SU-DHL-6 (cell line): Measurements from ENCODE around the gene HS3ST6.

Source experiments
- H2AFZ ChIP-seq: fragments of 200-600 bp; sonication (generic); 2 replicates; pipeline ENCODE4 v1.6.1; 2014; ENCODE audit warnings: low read depth, mild to moderate bottlenecking, moderate library complexity, mixed read lengths, antibody characterized with exemption, low read length; ENCODE audit not compliant: severe bottlenecking
- H3F3A ChIP-seq: fragments of 200-600 bp; shearing (Covaris generic); 2 replicates; pipeline ENCODE4 v1.6.0; 2016; ENCODE audit warnings: antibody characterized with exemption, mild to moderate bottlenecking; ENCODE audit not compliant: insufficient read depth
- H3K27ac ChIP-seq: fragments of 200-600 bp; sonication (generic); 2 replicates; pipeline ENCODE4 v1.5.1; 2016; ENCODE audit warnings: low read depth, mild to moderate bottlenecking, low read length, moderate library complexity, mixed read lengths
- H3K27me3 ChIP-seq: fragments of 200-600 bp; sonication (generic), shearing (Covaris generic); 2 replicates; pipeline ENCODE4 v1.6.0; 2014; ENCODE audit warnings: mild to moderate bottlenecking, low read length
- H3K36me3 ChIP-seq: fragments of 200-600 bp; sonication (generic); 2 replicates; pipeline ENCODE4 v1.6.1; 2014; ENCODE audit warnings: mild to moderate bottlenecking, low read length, mixed read lengths
- H3K4me2 ChIP-seq: fragments of 300-600, 200-600 bp; shearing (Covaris generic), sonication (generic); 2 replicates; pipeline ENCODE4 v1.6.0; 2014; ENCODE audit warnings: low read length, low read depth, mild to moderate bottlenecking; ENCODE audit not compliant: poor library complexity, severe bottlenecking
- H3K4me3 ChIP-seq: fragments of 200-600 bp; sonication (generic); 2 replicates; pipeline ENCODE4 v1.5.1; 2014; ENCODE audit warnings: antibody characterized with exemption, low read length, mild to moderate bottlenecking, mixed read lengths; ENCODE audit not compliant: insufficient read depth, poor library complexity, severe bottlenecking
- H3K79me2 ChIP-seq: fragments of 200-600 bp; sonication (generic); 2 replicates; pipeline ENCODE4 v1.6.1; 2014; ENCODE audit warnings: mild to moderate bottlenecking, low read length, moderate library complexity; ENCODE audit not compliant: insufficient read depth
- H3K9ac ChIP-seq: fragments of 200-600 bp; sonication (generic); 2 replicates; pipeline ENCODE4 v1.7.0; 2014; ENCODE audit warnings: mild to moderate bottlenecking, low read length
- H3K9me2 ChIP-seq: fragments of 200-600 bp; sonication (generic); replicated peaks from 2 replicates; pipeline ENCODE4 v1.6.1; 2014; ENCODE audit warnings: low read length; ENCODE audit not compliant: insufficient read depth
- H3K9me3 ChIP-seq: fragments of 200-600 bp; sonication (generic); 2 replicates; pipeline ENCODE4 v1.6.1; 2014; ENCODE audit warnings: low read length, mixed read lengths; ENCODE audit not compliant: insufficient read depth
- H4K20me1 ChIP-seq: fragments of 200-600 bp; sonication (generic); 2 replicates; pipeline ENCODE4 v1.6.1; 2014; ENCODE audit warnings: low read depth, mild to moderate bottlenecking, antibody characterized with exemption, low read length, moderate library complexity, mixed read lengths
- EZH2phosphoT487 ChIP-seq: fragments of 200-600 bp; sonication (generic), shearing (Covaris generic); conservative IDR thresholded peaks from 2 replicates; pipeline ENCODE4 v1.6.1; 2018; ENCODE audit warnings: mild to moderate bottlenecking, antibody characterized with exemption, low read length, moderate library complexity, mixed read lengths
- TF ChIP-seq, protein P1 (sequence below): fragments of 200-600 bp; sonication (generic); IDR thresholded peaks from one replicate; pipeline ENCODE4 v1.5.1; 2017; ENCODE audit warnings: antibody characterized with exemption, mild to moderate bottlenecking, low read length, moderate library complexity; ENCODE audit not compliant: insufficient read depth, poor library complexity, severe bottlenecking

Gene HS3ST6

DNA sequence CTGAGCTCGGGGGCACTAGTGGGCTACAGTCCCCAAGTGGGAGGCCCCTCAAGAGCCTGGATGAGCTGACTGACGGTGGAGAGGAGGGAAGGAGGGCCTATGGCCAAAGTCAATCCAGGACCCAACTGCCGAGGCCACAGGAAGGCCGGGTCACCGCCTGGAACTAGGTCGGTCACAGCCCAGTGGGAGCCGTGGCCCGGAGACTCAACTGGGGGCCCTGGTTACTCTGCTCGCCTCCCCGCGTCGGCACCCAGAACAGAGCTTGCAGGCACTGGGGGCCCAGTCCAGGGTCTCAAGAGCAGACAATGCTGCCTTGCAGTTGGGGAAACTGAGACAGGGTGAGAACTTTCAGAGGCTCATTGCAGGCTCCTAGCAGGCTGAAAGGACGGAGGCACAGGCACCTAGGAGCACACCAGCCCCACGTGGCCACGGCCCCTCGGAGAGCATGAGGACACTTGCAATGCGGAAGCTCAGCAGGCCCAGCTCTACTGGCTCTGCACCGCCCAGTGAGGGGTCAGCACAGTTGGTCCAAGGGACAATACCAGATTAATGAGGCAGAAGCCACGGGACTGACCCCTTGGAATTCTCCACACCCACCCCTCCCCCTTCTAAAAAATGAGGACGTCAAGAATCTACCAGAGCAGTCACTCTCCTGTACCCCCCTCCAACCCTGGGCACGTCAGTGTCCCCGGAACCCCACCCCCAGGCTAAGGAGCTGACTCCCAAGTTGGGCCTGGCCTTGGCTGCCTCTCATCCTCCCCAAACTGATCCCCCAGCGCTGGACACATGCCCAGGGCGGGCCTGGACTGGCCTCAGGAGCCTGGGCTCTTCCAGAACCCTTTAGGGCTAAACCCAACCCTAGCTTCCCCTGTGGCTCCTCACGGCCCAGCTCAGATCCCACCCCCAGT, 2.2 kb downstream of the HS3ST6 start:
- Histone ChIP-seq H3K36me3 (no peaks in the 10 kb centered on the region), H2AFZ (no peak overlapping the region), H3K9me3 (no peaks in the 10 kb centered on the region), H3K27me3 (no peaks in the 10 kb centered on the region), H3K4me2 (no peak overlapping the region), H3F3A (no peaks in the 10 kb centered on the region), H3K79me2 (no peaks in the 10 kb centered on the region), H3K4me3 (no peak overlapping the region), H3K9me2 (no peaks in the 10 kb centered on the region), H4K20me1 (no peaks in the 10 kb centered on the region), H3K27ac (no peak overlapping the region), H3K9ac (no peak overlapping the region)
- TF ChIP-seq EZH2phosphoT487 = no peak

- no peaks in the 10 kb centered on the region for H3K79me2 ChIP-seq
- no peaks in the 10 kb centered on the region for H3F3A ChIP-seq
- no peak overlapping the region for H3K9ac ChIP-seq
- H4K20me1 ChIP-seq = no peaks in the 10 kb centered on the region
- no peaks in the 10 kb centered on the region for H3K9me3 ChIP-seq
- H3K4me3 ChIP-seq = no peak overlapping the region
- no peak for TF ChIP-seq EZH2phosphoT487
- TF ChIP-seq, protein P1, sequence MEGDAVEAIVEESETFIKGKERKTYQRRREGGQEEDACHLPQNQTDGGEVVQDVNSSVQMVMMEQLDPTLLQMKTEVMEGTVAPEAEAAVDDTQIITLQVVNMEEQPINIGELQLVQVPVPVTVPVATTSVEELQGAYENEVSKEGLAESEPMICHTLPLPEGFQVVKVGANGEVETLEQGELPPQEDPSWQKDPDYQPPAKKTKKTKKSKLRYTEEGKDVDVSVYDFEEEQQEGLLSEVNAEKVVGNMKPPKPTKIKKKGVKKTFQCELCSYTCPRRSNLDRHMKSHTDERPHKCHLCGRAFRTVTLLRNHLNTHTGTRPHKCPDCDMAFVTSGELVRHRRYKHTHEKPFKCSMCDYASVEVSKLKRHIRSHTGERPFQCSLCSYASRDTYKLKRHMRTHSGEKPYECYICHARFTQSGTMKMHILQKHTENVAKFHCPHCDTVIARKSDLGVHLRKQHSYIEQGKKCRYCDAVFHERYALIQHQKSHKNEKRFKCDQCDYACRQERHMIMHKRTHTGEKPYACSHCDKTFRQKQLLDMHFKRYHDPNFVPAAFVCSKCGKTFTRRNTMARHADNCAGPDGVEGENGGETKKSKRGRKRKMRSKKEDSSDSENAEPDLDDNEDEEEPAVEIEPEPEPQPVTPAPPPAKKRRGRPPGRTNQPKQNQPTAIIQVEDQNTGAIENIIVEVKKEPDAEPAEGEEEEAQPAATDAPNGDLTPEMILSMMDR = no peak
- no peak overlapping the region for H3K4me2 ChIP-seq
- H3K36me3 ChIP-seq = no peaks in the 10 kb centered on the region
- H3K27ac ChIP-seq = no peak overlapping the region
- no peaks in the 10 kb centered on the region for H3K27me3 ChIP-seq
- no peaks in the 10 kb centered on the region for H3K9me2 ChIP-seq
- no peak overlapping the region for H2AFZ ChIP-seq
These were observed 3.2 kb downstream of the HS3ST6 start for GRCh38 chr16:1914988-1915387.

- Histone ChIP-seq H3K9ac (no peak overlapping the region), H3K27ac (no peak overlapping the region), H3K79me2 (no peaks in the 10 kb centered on the region)
These were observed 4.1 kb downstream of the HS3ST6 start for GRCh38 chr16:1914084-1914608.

More at GRCh38 chr16:1914084-1914608, 4.1 kb downstream of the HS3ST6 start:
- Histone ChIP-seq H3K4me3 (no peak overlapping the region), H4K20me1 (no peaks in the 10 kb centered on the region), H3F3A (no peaks in the 10 kb centered on the region), H3K27me3 (no peaks in the 10 kb centered on the region), H3K36me3 (no peaks in the 10 kb centered on the region), H3K9me3 (no peaks in the 10 kb centered on the region), H3K9me2 (no peaks in the 10 kb centered on the region), H3K4me2 (no peak overlapping the region), H2AFZ (no peak overlapping the region)
- TF ChIP-seq, protein P1 = no peak
- no peak for TF ChIP-seq EZH2phosphoT487
